HG03108 (cell line): ENCODE data around the gene KIF5B.
"Not testable (repeated sequence)": the region's sequence is repeated elsewhere in the genome, so short reads cannot be mapped to it uniquely, and the experiment has no call there.

ENCODE experiments used
- ATAC-seq: cut with Tn5 transposase; IDR thresholded peaks from one replicate; pipeline ENCODE4 v1.9.1; 2021; ENCODE audit warnings: moderate library complexity; ENCODE audit not compliant: unreplicated experiment

The KIF5B gene

DNA sequence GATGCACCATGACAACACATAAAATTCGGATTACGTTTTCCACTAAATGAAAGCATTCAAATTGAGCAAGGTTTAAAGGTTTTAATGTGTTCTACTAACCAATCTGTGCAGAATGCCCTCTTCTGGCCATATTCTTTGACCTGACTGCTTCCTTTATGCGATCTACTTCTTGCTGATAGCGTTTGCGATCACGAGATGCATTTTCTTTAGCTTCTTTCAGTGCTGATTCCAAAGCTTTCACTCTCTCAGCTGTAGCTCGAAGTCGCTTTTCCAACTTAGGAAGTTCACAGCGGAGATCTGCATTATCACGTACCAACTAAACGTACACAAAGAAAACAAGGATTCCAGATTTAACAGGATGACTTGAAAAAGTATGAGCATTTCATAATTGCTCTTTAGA lies 39.2 kb downstream of the KIF5B start:
- ATAC-seq, result no peak

DNA sequence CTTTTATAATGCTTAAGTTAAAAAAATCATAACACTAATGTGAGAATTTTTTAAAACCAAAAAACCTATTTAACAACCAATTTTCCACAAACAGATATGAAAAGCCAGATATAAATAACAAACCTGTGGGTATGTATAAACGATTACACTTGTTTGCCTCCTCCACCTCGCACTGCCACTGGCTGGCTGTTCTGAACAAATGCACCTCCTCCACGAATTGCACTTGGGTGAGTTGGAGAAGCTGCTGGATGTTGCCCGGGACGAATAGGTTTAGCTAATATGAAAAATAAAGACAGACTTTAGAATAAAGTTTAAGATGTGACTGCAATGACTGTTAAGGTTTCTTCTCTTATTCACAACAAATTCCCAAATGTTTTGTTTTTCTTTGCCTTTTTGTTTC lies 40.8 kb downstream of the KIF5B start:
- ATAC-seq, result no peak

DNA sequence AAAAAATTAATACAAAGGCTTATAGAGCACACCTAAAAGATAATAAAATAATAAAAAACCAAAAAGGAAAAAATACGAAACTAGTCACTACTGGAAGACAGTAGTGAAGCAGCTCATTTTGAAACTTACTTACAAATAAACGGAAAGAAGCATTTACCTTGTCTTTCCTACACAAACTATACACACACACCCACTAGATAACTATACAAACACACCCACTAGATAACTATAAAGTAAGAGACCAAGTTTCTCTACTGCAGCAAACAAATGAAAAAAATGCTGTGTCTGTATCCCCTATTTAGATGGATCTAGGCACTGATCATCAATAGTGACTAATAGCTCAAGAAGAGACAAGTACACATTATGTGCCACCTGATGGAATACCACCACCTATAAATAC lies 49.2 kb downstream of the KIF5B start:
- no peak for ATAC-seq

DNA sequence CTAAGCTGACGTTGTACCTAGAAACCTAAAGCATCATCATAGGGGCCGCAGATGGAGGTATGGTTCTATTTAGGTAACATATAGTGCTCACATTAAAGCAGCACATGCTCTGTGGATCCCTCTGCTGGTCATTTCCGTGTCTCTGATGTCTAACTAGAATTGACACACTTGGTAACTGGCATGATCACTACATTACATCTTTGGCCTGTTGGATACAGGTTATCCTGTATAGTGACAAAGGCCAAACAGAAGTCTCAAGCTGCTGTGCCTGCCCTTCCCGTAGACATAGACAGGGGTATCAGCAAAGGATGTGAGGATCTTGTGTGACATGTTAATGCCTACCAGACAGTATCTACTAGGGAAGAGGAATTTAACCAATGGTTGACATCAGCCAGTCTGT lies 51.2 kb downstream of the KIF5B start:
- no peak for ATAC-seq

DNA sequence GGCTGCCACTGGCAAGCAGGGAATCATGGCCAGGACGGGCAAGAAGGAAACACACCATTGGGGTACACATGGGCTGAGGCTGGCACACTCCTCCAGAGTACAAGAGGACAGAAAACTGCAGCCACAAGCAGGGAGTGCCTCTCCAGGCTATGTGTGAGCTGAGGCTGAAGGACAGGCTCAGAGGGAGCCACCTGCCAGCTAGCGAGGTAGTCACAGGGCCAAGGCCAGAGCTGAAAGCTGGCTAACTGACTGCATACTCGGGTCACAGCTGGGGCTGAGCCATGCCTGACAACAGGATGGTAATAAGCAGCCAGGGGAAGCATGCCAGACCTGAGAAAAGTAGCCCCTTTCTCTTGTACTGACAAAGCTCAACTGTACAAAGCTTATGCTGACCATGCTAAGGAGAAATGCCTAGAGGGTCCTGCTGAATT lies 52.0 kb downstream of the KIF5B start:
- ATAC-seq, result no peak

DNA sequence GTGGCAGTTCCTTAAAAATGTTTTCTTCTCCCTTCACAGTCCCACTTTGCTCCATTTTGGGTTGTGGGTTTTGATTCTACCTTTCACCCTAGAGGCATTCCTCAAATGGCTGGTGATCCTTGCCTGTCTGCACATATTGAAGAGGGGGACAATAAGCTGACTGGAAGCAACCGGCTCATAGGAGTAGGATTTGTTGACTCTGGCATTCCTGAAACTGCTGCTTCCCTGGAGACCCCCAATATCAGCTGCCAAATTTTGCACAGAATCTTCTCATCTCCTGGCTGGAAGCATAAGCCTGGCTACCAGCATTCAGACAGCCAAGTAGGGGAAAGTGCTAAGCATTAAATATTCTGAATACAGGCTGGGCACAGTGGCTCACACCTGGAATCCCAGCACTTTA lies 53.7 kb downstream of the KIF5B start:
- no peak for ATAC-seq

DNA sequence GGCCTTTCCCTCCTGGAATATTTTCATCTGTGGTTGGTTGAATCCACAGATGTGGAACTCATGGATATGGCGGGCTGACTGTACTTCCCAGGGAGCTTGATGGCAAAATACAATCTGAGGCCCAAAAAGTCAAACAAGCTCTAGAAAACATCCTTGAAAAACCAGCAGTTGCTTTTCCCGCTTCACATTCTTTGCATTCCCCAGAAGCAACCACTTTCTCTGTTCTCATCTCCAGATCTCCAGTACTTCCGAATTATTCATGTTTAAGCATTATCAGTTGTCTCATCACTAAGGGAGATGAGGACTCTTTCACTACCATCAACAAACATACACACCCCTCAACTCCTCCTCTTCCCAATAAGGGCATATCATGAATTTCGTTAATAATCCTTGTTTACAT lies 55.3 kb downstream of the KIF5B start:
- no peak for ATAC-seq

DNA sequence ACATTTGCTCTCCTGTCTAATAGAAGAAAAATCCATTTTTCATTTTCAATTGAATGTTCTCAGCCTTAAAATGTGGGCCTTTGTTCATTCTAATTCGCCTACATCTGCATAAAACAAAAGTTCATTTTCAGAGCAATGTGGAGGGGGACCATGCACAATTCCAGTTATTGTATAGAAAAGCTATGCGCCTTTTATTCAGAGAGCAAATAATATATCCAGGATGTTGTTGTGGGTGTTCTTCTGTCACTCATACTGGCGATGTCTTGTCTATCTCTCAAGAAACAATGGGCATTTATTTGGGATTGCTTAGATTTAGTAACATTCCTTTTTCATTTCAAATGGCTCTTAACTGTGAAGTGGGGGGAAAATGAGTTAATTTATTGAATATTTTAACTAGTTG lies 56.4 kb downstream of the KIF5B start:
- ATAC-seq, result no peak

DNA sequence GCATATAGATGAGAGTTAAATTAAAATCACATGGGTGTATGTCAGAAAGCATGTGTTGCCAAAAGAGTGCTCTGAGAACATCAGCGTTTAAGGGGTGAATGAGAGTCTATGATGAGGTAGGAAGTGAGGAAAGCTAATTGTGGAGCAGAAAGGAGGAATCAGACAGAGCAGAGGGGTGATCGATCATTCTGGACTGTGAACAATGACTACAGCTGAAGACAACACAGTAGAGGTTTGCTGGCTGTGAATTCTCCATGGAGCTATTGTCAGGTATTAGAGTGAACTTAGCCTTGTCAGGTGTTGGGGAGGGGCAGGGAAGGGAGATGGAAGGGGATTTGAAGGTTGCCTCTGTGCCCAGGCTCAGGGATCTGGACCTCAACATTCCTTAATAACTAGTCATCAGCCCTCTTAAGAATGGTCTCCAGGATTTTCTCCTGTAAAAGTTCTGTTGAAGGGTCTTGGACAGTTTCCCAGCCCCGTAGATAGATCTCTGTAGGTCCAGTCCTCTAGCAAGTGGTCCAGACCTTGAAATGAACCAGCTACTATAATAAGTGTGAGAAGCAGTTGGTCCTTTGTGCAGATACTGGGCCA lies 57.1 kb downstream of the KIF5B start:
- ATAC-seq, result no peak

DNA sequence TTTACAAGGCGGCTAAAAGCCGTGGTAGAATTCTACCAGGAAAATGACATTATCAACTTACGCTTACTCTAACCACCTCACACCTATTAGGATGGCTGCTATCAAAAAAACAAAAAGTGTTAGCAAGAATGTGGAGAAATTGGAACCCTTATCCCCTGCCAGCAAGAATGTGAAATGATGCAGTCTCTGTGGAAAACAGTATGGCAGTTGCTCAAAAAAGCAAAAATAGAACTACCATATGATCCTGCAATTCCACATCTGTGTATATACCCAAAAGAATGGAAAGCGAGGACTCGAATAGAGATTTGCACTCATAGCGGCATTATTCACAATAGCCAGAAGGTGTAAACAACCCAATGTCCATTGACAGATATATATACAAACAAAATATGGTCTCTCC lies 61.3 kb downstream of the KIF5B start:
- no peak for ATAC-seq

DNA sequence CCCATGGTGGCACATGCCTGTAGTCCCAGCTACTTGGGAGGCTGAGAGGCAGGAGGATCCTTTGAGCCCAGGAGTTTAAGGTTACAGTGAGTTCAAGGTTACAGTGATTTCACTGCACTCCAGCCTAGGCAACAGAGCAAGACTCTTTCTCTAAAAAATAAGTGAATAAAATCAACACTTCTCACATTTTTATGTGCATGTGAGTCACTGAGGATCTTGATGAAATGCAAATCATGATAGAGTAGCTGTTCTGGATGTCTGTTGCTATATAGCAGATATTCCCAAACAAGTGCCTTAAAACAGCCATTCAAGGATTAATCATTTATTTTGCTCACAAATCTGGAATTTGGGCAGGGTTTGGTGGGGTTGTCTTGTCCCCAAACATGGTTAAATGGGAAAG lies 65.3 kb downstream of the KIF5B start:
- ATAC-seq, result no peak

DNA sequence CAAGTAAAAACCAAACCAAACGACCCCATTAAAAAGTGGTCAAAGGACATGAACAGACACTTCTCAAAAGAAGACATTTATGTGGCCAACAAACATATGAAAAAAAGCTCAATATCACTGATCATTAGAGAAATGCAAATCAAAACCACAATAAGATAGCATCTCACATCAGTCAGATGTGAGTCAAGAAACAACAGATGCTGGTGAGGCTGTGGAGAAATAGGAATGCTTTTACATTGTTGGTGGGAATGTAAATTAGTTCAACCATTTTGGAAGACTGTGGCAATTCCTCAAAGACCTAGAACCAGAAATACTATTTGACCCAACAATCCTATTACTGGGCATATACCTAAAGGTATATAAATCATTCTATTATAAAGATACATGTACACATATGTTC lies 68.4 kb downstream of the KIF5B start:
- ATAC-seq, result not testable (repeated sequence)

DNA sequence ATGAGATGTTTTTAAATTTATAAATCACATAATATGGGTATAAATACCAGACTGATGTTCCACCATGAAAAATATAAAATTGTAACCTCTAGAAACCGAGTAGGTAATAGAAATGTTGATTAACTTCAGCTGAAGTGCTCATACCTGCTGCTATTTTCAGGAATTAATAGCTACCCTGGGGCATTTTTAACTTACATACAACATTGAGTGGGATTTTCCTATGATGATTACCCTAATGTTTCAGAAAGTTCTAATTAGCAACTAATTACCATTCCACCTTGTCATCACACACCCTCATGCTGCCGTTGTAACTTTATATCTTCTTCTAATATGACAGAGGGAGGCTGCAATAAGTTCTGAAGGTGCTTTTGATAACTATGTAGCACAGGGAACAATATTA lies 74.1 kb downstream of the KIF5B start:
- ATAC-seq, result no peak

DNA sequence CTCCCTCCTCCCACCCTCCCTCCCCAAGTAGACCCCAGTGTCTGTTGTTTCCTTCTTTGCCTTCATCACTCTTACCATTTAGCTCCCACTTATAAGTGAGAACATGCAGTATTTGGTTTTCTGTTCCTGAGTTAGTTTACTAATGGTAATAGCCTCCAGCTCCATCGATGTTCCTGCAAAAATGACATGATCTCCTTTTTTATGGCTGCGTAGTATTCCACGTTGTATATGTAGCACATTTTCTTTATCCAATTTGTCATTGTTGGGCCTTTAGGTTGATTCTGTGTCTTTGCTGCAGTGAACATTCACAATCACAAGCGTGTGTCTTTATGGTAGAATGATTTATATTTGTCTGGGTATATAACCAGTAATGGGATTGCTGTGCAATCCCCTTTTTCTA lies 75.8 kb downstream of the KIF5B start:
- ATAC-seq, result no peak

DNA sequence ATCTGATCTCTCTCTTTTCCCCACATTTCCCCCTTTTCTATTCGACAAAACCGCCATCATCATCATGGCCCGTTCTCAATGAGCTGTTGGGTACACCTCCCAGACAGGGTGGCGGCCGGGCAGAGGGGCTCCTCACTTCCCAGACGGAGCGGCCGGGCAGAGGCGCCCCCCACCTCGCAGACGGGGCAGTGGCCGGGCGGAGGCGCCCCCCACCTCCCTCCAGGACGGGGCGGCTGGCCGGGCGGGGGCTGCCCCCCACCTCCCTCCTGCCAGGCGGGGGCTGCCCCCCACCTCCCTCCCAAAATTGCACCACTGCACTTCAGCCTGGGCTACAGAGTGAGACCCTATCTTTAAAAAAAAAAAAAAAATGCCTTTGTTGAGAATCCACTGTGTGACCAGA lies 77.2 kb downstream of the KIF5B start:
- not testable (repeated sequence) for ATAC-seq

DNA sequence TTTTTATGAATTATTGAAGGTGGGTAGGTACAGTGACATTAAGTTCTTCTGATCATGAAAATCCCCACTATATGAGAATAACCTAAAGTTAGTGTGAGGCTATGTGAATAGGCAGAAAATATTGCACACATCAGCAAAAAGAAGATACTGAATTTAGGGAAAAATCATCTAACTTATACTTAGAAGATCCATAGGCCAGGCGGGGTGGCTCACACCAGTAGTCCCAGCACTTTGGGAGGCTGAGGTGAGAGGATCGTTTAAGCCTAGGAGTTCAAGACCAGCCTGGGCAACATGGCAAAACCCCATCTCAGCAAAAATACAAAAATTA lies 78.1 kb downstream of the KIF5B start:
- ATAC-seq, result no peak

DNA sequence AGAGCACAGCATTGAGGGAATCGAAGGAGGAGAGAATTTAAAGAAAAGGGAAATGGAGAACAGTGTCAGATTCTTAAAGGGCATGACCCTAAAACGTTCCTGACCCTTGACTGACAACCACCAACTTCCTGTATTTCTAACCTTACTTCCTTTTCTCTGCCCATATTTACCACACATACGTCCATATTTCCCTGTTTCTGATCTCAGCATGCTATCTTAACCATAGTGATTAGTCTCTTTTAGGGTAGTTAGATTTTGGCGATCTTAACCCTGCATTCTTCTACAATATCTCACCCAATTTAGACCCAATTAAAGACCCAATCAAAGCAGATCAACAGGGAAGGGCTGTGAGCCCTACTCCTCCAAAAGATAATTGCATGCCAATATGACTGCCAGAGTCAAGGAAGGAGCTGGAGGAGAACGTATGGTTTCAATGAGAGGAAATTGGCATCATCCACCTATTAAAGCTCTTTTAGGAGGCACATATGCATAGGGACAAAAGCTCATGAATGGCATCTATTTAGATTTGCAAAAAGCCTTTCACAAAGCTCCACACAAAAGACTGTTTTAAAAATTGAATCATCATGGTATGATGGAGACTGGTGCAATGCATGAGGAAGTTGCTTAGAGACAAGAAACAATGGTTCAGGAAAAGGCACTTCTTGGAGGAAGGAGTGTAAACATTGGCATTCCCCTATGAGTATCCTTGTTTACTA lies 78.6 kb downstream of the KIF5B start:
- ATAC-seq, result no peak

DNA sequence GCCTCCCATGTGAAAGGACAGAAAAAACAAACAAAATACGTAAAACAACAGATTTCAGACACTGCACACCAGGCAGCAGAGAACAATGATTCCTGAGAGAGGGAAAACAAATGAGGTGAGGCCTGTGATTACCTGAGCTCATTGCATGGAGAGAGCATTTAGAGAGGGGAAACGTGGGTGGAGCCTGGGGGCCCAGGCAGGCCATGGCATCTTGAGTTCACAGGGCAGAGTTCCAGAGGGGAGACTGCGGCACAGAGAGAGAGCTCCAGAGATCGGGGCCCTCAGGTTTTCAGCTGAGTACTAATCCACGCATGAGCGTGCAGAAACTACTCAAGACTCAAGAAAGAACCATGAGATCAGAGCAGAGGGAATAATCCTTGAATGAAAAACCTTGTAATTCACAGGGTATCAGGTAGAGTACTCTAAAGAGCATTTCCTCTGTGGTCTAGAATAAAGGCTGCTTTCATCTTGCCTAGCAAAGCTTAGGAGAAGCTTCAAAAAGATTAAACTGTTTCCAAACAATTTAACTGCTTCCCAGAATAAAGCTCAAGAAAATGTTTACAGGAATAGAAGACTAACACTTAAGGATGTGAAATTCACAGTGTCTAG lies 81.0 kb downstream of the KIF5B start:
- ATAC-seq, result no peak

DNA sequence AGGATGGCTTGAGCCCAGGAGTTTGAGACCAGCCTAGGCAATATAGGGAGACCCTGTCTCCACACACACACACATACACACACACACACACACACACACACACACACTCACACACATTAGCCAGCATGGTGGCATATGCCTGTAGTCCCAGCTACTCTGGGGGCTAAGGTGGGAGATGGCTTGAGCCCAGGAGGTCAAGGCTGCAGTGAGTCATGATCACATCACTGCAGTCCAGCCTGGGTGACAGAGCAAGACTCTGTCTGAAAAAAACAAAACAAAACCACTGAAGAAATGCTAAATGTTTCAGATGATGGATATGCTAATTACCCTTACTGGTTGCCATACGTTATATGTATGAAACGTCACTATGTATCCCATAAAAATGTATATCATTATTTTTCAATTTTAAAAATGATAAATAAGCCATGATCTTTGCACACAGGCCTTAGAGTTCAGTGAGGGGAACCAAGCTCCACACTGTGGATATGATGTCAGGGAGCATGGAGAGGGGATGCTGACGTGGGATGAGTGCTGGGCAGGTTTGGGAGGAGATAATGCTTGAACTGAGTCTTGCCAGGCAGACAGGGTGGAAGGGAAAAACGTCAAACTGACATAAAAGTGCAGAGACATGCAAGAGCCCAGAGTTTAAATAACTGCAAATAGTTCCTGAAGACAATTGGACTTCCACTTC lies 81.6 kb downstream of the KIF5B start:
- no peak for ATAC-seq

DNA sequence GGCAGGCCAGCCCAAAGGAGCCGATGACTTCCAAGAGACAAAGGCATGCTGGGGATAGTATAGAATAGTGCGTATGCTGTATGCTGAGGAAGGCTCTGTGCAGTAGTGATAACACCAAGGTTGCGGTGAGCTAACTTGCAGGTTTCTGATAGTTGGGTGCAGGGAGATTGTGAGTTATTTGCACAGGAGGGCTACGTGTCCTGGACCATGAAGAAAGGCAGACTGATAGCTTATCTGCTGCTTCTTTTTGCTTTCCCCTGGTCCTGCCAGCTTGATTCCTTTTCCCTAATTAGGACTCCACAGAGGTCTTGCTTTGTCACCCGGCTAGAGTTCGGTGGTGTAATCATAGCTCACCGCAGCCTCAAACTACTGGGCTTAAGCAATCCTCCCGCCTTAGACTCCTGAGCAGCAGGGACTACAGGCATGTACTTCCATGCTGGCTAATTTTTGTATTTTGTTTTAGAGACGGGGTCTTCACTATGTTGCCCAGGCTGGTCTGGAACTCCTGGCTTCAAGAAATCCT lies 83.6 kb downstream of the KIF5B start:
- no peak for ATAC-seq

DNA sequence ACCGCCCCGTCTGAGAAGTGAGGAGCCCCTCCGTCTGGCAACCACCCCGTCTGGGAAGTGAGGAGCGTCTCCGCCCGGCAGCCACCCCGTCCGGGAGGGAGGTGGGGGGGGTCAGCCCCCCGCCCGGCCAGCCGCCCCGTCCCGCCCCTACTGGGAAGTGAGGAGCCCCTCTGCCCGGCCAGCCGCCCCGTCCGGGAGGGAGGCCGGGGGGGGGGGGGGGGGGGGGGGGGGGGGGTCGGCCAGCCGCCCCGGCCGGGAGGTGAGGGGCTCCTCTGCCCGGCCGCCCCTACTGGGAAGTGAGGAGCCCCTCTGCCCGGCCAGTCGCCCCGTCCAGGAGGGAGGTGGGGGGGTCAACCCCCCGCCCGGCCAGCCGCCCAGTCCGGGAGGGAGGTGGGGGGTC lies 86.4 kb downstream of the KIF5B start:
- ATAC-seq, result not testable (repeated sequence)

DNA sequence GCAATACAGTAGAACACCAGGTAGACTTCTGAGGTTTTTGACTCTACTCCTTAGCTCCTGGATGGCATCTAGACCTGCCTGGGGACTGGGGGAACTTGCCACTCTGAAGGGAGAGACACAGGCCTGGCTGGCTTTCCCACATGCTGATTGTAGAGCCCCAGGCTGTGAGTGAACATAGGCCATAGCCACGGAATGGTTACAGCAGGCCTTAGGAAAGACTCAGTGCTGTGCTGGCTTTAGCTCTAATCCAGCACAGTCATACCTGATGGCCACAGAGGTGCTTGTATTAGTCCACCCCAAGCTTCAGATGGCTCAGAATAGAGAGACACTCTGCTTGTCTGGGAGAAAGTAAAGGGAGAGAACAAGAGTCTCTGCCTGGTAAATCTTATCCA lies 92.6 kb downstream of the KIF5B start:
- no peak for ATAC-seq
